HEK293 (cell line): ENCODE data around the gene REEP5.

Source experiments
- CTCF ChIA-PET: fragments of 350-600 bp; formaldehyde crosslinking; extraction: SDS; loops from one replicate; lab custom pipeline; 2021; ENCODE audit warnings: antibody characterized with exemption; lab: Yijun Ruan, JAX
- POLR2A ChIA-PET: fragments of 300-600 bp; formaldehyde crosslinking; extraction: SDS; loops from one replicate; lab custom pipeline; 2020; ENCODE audit warnings: antibody characterized with exemption, inconsistent platforms; lab: Yijun Ruan, JAX
- H3K27ac ChIP-seq: fragments of 200-500 bp; sonication (Bioruptor generic); 2 replicates; pipeline ENCODE4 v1.5.1; 2014; ENCODE audit warnings: low read depth, low read length, control low read depth, inconsistent platforms; ENCODE audit errors: extremely low read depth
- H3K36me3 ChIP-seq, 2 experiments: fragments of 200-500 bp in 1 of 2; sonication (Bioruptor generic) in 1 of 2; 1 replicate in 1 of 2; 2 replicates in 1 of 2; pipeline ENCODE4 v1.5.1; 2014 to 2017; ENCODE audit warnings: inconsistent platforms in 2 of 2, low read length in 2 of 2; ENCODE audit not compliant: control insufficient read depth in 2 of 2, insufficient read depth in 1 of 2
- H3K4me1 ChIP-seq: fragments of 200-500 bp; sonication (Bioruptor generic); 2 replicates; pipeline ENCODE4 v1.5.1; 2014; ENCODE audit warnings: mild to moderate bottlenecking, low read length, inconsistent platforms; ENCODE audit not compliant: control insufficient read depth, insufficient read depth
- H3K4me3 ChIP-seq: 2 replicates; pipeline ENCODE4 v1.5.1; 2011; ENCODE audit warnings: low read depth, mild to moderate bottlenecking, control low read depth, low read length, moderate library complexity
- H3K9me3 ChIP-seq: fragments of 200-500 bp; sonication (Bioruptor generic); 2 replicates; pipeline ENCODE4 v1.5.1; 2014; ENCODE audit warnings: low read depth, low read length, inconsistent platforms; ENCODE audit not compliant: control insufficient read depth, insufficient read depth
- KLF7 ChIP-seq: fragments of 450-650 bp; formaldehyde crosslinking; IDR thresholded peaks from 2 replicates; pipeline ENCODE4 v1.5.1; 2016; ENCODE audit warnings: missing biosample characterization, missing genetic modification characterization, borderline replicate concordance
- SP7 ChIP-seq: fragments of 450-650 bp; formaldehyde crosslinking; IDR thresholded peaks from 2 replicates; pipeline ENCODE4 v1.5.1; 2016; ENCODE audit warnings: missing biosample characterization, missing genetic modification characterization
- ZBTB17 ChIP-seq: fragments of 450-650 bp; formaldehyde crosslinking; IDR thresholded peaks from 2 replicates; pipeline ENCODE4 v1.5.1; 2016; ENCODE audit warnings: missing biosample characterization, missing genetic modification characterization
- ZEB2 ChIP-seq: fragments of 450-650 bp; formaldehyde crosslinking; IDR thresholded peaks from 2 replicates; pipeline ENCODE4 v1.5.1; 2016; ENCODE audit warnings: missing biosample characterization, missing genetic modification characterization
- ZNF132 ChIP-seq: fragments of 450-650 bp; formaldehyde crosslinking; IDR thresholded peaks from 2 replicates; pipeline ENCODE4 v1.5.1; 2017; ENCODE audit warnings: missing biosample characterization, missing genetic modification characterization, borderline replicate concordance
- ZNF155 ChIP-seq: fragments of 450-650 bp; formaldehyde crosslinking; IDR thresholded peaks from 2 replicates; pipeline ENCODE4 v1.5.1; 2016; ENCODE audit warnings: missing biosample characterization, missing genetic modification characterization
- ZNF311 ChIP-seq: fragments of 450-650 bp; formaldehyde crosslinking; IDR thresholded peaks from 2 replicates; pipeline ENCODE4 v1.5.1; 2017; ENCODE audit warnings: missing biosample characterization, missing genetic modification characterization, borderline replicate concordance
- ZNF354C ChIP-seq: fragments of 450-650 bp; formaldehyde crosslinking; IDR thresholded peaks from 2 replicates; pipeline ENCODE4 v1.5.1; 2016; ENCODE audit warnings: missing biosample characterization, missing genetic modification characterization, low read depth, borderline replicate concordance
- ZNF362 ChIP-seq: fragments of 450-650 bp; formaldehyde crosslinking; IDR thresholded peaks from 2 replicates; pipeline ENCODE4 v1.5.1; 2016; ENCODE audit warnings: missing biosample characterization, missing genetic modification characterization
- ZNF404 ChIP-seq: fragments of 450-650 bp; formaldehyde crosslinking; IDR thresholded peaks from 2 replicates; pipeline ENCODE4 v1.5.1; 2017; ENCODE audit warnings: missing biosample characterization, missing genetic modification characterization
- ZNF529 ChIP-seq: fragments of 450-650 bp; formaldehyde crosslinking; IDR thresholded peaks from 2 replicates; pipeline ENCODE4 v1.5.1; 2017; ENCODE audit warnings: missing genetic modification characterization, missing biosample characterization; ENCODE audit not compliant: insufficient replicate concordance
- ZNF701 ChIP-seq: fragments of 450-650 bp; formaldehyde crosslinking; IDR thresholded peaks from 2 replicates; pipeline ENCODE4 v1.5.1; 2016; ENCODE audit warnings: missing biosample characterization, missing genetic modification characterization
- TF ChIP-seq, protein P1 (sequence below): fragments of 450-650 bp; formaldehyde crosslinking; IDR thresholded peaks from 2 replicates; pipeline ENCODE4 v1.5.1; 2016; ENCODE audit warnings: missing biosample characterization, missing genetic modification characterization

The REEP5 gene

DNA sequence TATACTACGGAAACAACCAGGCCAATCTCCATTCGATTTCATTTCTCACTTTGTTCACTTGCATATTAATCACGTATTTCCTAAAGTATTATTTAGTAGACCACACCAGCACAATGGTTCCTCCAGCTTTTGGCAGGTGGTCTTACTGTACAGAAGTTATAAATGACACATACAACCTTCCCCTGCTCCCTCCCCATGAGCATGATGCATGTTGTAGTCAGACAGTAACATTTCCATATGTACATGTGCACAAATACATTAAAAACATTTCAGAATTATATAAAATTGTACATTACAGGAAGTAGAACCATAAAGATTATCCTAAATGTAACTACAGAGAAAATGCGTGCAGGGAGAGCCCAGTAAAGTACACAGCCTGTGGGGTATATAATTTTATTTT lies 43.9 kb downstream of the REEP5 start (continued):
- TF ChIP-seq, protein P1, sequence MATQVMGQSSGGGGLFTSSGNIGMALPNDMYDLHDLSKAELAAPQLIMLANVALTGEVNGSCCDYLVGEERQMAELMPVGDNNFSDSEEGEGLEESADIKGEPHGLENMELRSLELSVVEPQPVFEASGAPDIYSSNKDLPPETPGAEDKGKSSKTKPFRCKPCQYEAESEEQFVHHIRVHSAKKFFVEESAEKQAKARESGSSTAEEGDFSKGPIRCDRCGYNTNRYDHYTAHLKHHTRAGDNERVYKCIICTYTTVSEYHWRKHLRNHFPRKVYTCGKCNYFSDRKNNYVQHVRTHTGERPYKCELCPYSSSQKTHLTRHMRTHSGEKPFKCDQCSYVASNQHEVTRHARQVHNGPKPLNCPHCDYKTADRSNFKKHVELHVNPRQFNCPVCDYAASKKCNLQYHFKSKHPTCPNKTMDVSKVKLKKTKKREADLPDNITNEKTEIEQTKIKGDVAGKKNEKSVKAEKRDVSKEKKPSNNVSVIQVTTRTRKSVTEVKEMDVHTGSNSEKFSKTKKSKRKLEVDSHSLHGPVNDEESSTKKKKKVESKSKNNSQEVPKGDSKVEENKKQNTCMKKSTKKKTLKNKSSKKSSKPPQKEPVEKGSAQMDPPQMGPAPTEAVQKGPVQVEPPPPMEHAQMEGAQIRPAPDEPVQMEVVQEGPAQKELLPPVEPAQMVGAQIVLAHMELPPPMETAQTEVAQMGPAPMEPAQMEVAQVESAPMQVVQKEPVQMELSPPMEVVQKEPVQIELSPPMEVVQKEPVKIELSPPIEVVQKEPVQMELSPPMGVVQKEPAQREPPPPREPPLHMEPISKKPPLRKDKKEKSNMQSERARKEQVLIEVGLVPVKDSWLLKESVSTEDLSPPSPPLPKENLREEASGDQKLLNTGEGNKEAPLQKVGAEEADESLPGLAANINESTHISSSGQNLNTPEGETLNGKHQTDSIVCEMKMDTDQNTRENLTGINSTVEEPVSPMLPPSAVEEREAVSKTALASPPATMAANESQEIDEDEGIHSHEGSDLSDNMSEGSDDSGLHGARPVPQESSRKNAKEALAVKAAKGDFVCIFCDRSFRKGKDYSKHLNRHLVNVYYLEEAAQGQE, result no peak
- TF ChIP-seq, all 188 proteins: peak for 0

GRCh38 chr5:112876362-112876761 lies 45.7 kb downstream of the REEP5 start:
- no peak overlapping the region for H3K27ac ChIP-seq

DNA sequence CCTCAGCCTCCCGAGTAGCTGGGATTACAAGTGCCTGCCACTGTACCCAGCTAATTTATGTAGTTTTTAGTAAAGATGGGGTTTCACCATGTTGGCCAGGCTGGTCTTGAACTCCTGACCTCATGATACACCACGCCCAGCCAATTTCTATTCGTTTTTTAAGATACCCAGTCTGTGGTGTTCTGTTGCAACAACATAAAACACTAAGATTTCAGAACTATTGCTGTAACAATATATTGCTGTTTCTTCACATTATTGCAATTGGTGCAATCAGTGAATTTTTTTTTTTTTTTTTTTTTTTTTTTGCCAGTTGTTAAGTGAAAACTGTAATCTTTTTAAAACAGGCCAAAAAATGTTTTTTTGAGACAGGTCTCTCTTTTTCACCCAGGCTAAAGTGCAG lies 51.1 kb downstream of the REEP5 start:
- Histone ChIP-seq H3K4me3 (no peak overlapping the region), H3K9me3 (no peaks in the 10 kb centered on the region), H3K27ac (no peak overlapping the region), H3K4me1 (no peaks in the 10 kb centered on the region), H3K36me3 (peaks cover 56 to 79% of the 10 kb centered on the region in 2 experiments)
- ChIA-PET CTCF (no interaction called here), POLR2A (interaction anchor here (0.6 kb wide), 1 partner anchor 87 kb away, joined by 3 read pairs; no protein-coding TSS in a partner anchor)
- TF ChIP-seq ZNF155, result no peak
- TF ChIP-seq ZBTB17 (tag by site-specific recombination), result no peak
- 0 out of 2 replicates have a peak, but pooled peaks have one; percentile 14 for TF ChIP-seq ZNF362 (tag by site-specific recombination)

More at GRCh38 chr5:112876362-112876761, 45.7 kb downstream of the REEP5 start:
- CTCF ChIA-PET, result no interaction called here
- TF ChIP-seq ZNF701 (tag by site-specific recombination) (no peak), SP7 (tag by site-specific recombination) (no peak), ZNF132 (tag by site-specific recombination) (no peak)
- Histone ChIP-seq H3K4me1 (peaks cover 4% of the 10 kb centered on the region), H3K4me3 (no peak overlapping the region), H3K9me3 (no peaks in the 10 kb centered on the region), H3K36me3 (peaks cover 40 to 63% of the 10 kb centered on the region in 2 experiments)
- POLR2A ChIA-PET, result no interaction called here

GRCh38 chr5:112869948-112870347 lies 52.1 kb downstream of the REEP5 start:
- Histone ChIP-seq H3K4me1 (no peaks in the 10 kb centered on the region), H3K4me3 (no peak overlapping the region), H3K9me3 (no peaks in the 10 kb centered on the region), H3K27ac (no peak overlapping the region), H3K36me3 (peaks cover 57 to 78% of the 10 kb centered on the region in 2 experiments)
- POLR2A ChIA-PET, result no interaction called here
- CTCF ChIA-PET, result no interaction called here
- TF ChIP-seq ZNF404 (tag by site-specific recombination) (no peak), ZNF311 (tag by site-specific recombination) (no peak)
- TF ChIP-seq, all 188 proteins: peak for 0

- CTCF ChIA-PET, result interaction anchor here (0.7 to 1.2 kb wide), 2 partner anchors 26 to 129 kb away, joined by 3 read pairs; no protein-coding TSS in a partner anchor
- H3K4me1 ChIP-seq, result peaks cover 12% of the 10 kb centered on the region
- POLR2A ChIA-PET, result interaction anchor here (1.5 kb wide), 1 partner anchor 109 kb away, joined by 5 read pairs; the partner anchor contains the start of gene DCP2
Observed at GRCh38 chr5:112867411-112867810, 54.6 kb downstream of the REEP5 start.

More at GRCh38 chr5:112867411-112867810, 54.6 kb downstream of the REEP5 start:
- no peak overlapping the region for H3K27ac ChIP-seq
- no peak overlapping the region for H3K4me3 ChIP-seq
- H3K36me3 ChIP-seq, result peaks cover 69 to 88% of the 10 kb centered on the region in 2 experiments
- TF ChIP-seq KLF7 (tag by site-specific recombination) (no peak), ZEB2 (no peak), ZNF354C (tag by site-specific recombination) (no peak), ZNF529 (tag by site-specific recombination) (no peak)
- no peaks in the 10 kb centered on the region for H3K9me3 ChIP-seq
